Brain microvascular endothelial cell (primary cell): Measurements from ENCODE around the gene OCEL1.
A peak's percentile ranks its signal among the peaks of the same experiment; 100 is the strongest.

ENCODE experiments used
- DNase-seq: peaks from one replicate; pipeline ENCODE4 v3.0.0-alpha.2; 2020
- H3K27ac ChIP-seq: fragments of 250-450 bp; sonication (Bioruptor Pico); 2 replicates; pipeline ENCODE4 v1.5.1; 2020; ENCODE audit warnings: mild to moderate bottlenecking, moderate library complexity
- H3K27me3 ChIP-seq: fragments of 250-450 bp; sonication (Bioruptor Pico); replicated peaks from 2 replicates; pipeline ENCODE4 v1.5.1; 2020; ENCODE audit warnings: mild to moderate bottlenecking
- H3K36me3 ChIP-seq: fragments of 250-450 bp; sonication (Bioruptor Pico); replicated peaks from 2 replicates; pipeline ENCODE4 v1.5.1; 2020; ENCODE audit warnings: mild to moderate bottlenecking
- H3K4me3 ChIP-seq: 2 replicates; pipeline ENCODE4 v1.5.1; 2011; ENCODE audit warnings: low read depth, mild to moderate bottlenecking, control low read depth, low read length, moderate library complexity
- in situ Hi-C: cut with HindIII; loops from 2 replicates; pipeline ENCODE4 v1.10.0; 2017; ENCODE audit warnings: low sequenced_read_pairs, low pct_ligation_motif_present
- TF ChIP-seq, protein P1 (sequence below): IDR thresholded peaks from 2 replicates; pipeline ENCODE4 v1.5.1; 2011; ENCODE audit warnings: low read depth, mild to moderate bottlenecking, moderate library complexity, low read length, control low read depth, inconsistent platforms; ENCODE audit errors: missing control alignments

The OCEL1 gene

DNA sequence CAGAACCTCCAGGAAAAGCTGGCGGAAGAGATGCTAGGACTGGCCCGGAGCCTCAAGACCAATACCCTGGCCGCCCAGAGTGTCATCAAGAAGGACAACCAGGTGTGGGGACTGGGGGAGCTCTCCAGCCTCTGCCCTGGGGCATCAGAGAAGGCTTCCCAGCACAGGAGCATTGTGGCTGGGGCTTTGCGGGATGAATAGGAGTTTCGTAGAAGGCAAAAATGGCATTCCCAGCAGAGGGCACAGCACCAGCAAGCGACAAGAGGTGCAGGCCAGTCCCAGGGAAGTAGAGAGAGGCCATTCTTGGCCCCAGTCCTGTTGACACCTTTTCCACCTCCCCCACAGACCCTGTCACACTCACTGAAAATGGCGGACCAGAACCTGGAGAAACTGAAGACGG lies 6.7 kb upstream of the OCEL1 start:
- Histone ChIP-seq H3K36me3 (peaks cover 16% of the 10 kb centered on the region), H3K27me3 (no peaks in the 10 kb centered on the region), H3K4me3 (no peak overlapping the region), H3K27ac (no peak overlapping the region)
- in situ Hi-C loops, result no loop called here
- TF ChIP-seq, protein P1, sequence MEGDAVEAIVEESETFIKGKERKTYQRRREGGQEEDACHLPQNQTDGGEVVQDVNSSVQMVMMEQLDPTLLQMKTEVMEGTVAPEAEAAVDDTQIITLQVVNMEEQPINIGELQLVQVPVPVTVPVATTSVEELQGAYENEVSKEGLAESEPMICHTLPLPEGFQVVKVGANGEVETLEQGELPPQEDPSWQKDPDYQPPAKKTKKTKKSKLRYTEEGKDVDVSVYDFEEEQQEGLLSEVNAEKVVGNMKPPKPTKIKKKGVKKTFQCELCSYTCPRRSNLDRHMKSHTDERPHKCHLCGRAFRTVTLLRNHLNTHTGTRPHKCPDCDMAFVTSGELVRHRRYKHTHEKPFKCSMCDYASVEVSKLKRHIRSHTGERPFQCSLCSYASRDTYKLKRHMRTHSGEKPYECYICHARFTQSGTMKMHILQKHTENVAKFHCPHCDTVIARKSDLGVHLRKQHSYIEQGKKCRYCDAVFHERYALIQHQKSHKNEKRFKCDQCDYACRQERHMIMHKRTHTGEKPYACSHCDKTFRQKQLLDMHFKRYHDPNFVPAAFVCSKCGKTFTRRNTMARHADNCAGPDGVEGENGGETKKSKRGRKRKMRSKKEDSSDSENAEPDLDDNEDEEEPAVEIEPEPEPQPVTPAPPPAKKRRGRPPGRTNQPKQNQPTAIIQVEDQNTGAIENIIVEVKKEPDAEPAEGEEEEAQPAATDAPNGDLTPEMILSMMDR, result no peak
- no peak for DNase-seq

DNA sequence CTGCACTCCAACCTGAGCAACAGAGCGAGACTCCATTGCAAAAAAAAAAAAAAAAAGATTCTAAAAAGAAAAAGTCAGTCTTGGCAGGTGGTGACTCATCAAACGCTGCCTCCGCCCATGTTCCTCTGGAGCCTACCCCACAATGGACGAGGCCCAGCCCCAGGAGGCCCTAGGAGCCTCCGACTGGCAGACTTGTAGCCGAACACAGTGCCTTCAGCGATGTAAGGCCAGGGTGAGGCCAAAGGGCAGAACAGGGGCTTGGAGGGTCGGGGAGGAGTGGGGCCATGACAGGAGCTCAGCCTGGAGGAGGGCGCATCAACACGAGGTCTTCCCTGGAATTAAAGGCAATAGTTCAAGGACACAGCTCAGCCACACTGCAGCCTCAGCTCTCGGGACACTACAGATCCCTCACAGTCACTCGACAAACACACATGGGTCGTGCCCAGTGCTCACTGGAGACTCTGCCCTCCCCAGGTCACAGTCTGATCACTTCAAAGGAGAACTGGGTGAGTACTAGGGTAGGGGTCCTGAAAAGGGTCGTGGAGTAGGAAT lies 5.7 kb upstream of the OCEL1 start:
- Histone ChIP-seq H3K36me3 (peaks cover 16% of the 10 kb centered on the region), H3K27me3 (no peaks in the 10 kb centered on the region), H3K27ac (no peak overlapping the region), H3K4me3 (no peak overlapping the region)
- TF ChIP-seq, protein P1, result no peak
- DNase-seq, result peak; percentile 71
- in situ Hi-C loops, result no loop called here

- H3K4me3 ChIP-seq, result no peak overlapping the region
- TF ChIP-seq, protein P1, result no peak
These were observed 973 bp upstream of the OCEL1 start for GRCh38 chr19:17225053-17225452.

GRCh38 chr19:17227798-17228367 lies 1.9 kb downstream of the OCEL1 start:
- DNase-seq, result no peak
- TF ChIP-seq, protein P1, result no peak
- in situ Hi-C loops, result no loop called here
- peaks cover 25% of the 10 kb centered on the region for H3K36me3 ChIP-seq
- H3K27ac ChIP-seq, result no peak overlapping the region
- H3K27me3 ChIP-seq, result no peaks in the 10 kb centered on the region
- no peak overlapping the region for H3K4me3 ChIP-seq

More at GRCh38 chr19:17225053-17225452, 973 bp upstream of the OCEL1 start:
- Histone ChIP-seq H3K27ac (no peak overlapping the region), H3K27me3 (no peaks in the 10 kb centered on the region), H3K36me3 (peaks cover 3% of the 10 kb centered on the region)
- in situ Hi-C loops, result no loop called here
- no peak for DNase-seq

GRCh38 chr19:17229890-17230289 lies 3.9 kb downstream of the OCEL1 start:
- peaks cover 29% of the 10 kb centered on the region for H3K36me3 ChIP-seq
- no peak overlapping the region for H3K4me3 ChIP-seq
- no peak for DNase-seq
- in situ Hi-C loops, result no loop called here
- TF ChIP-seq, protein P1, result no peak
- H3K27me3 ChIP-seq, result no peaks in the 10 kb centered on the region
- no peak overlapping the region for H3K27ac ChIP-seq

GRCh38 chr19:17232258-17232657 lies 6.2 kb downstream of the OCEL1 start:
- H3K36me3 ChIP-seq, result peaks cover 29% of the 10 kb centered on the region
- H3K27me3 ChIP-seq, result no peaks in the 10 kb centered on the region
- in situ Hi-C loops, result no loop called here
- TF ChIP-seq, protein P1, result no peak
- no peak overlapping the region for H3K27ac ChIP-seq
- H3K4me3 ChIP-seq, result no peak overlapping the region
- no peak for DNase-seq
